ENCODE results near the gene PTPRJ.

DNA sequence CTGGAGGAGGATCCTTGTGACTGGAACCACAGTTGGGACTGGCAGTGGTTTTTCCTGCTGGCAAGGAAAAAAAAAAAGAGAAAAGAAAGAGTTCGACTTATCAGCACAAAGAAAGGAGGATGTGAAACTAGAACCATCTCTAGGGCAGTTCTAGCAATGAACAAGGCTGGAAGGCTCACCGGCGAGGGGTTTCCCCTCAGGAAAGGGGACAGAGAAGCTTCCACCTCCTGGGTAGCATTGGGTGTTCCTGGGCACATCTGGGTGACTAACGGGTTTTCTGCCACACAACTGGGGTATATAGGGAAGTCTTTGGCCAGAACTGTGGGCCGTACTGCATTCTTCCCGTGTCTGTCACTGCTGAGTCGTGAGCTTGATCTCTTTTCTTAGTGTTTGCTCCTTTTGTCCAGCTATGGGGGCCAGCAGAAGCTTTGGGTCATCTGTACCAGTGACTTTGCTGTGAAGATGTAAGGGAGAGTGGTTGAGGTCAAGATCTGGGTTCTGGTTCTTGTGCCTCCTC lies 126.9 kb downstream of the PTPRJ start:
- TF ChIP-seq, protein P1, sequence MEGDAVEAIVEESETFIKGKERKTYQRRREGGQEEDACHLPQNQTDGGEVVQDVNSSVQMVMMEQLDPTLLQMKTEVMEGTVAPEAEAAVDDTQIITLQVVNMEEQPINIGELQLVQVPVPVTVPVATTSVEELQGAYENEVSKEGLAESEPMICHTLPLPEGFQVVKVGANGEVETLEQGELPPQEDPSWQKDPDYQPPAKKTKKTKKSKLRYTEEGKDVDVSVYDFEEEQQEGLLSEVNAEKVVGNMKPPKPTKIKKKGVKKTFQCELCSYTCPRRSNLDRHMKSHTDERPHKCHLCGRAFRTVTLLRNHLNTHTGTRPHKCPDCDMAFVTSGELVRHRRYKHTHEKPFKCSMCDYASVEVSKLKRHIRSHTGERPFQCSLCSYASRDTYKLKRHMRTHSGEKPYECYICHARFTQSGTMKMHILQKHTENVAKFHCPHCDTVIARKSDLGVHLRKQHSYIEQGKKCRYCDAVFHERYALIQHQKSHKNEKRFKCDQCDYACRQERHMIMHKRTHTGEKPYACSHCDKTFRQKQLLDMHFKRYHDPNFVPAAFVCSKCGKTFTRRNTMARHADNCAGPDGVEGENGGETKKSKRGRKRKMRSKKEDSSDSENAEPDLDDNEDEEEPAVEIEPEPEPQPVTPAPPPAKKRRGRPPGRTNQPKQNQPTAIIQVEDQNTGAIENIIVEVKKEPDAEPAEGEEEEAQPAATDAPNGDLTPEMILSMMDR (conservative IDR thresholded peaks at IDR 0.05 in 1 of 2, IDR thresholded peaks at IDR 0.05 in 1 of 2; ENCODE audit: low read depth in 1 of 2, low read length in 2 of 2): no peak
- no peak for TF ChIP-seq EZH2 (IDR thresholded peaks at IDR 0.05; ENCODE audit: low read length, missing control alignments)
